ENCODE measurements around the gene NEMP2.

DNA sequence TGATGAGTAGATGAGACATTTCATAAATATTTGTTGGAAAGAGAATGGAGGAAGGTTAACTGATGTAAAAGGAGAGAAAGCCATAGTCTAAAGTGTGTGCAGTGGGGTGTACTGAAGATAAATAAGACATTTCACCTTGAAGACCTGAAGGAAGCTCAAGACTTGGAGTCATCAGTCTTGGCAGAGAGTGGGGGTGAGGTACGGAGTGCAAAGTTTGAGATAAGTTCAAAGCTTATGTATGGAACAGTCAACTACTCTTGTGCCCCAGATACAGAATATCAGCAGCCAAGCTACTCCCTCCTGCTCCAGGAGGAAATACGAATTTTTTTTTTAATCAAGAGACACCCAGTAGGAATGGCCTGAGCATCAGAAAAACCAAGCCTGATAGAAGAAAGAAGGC is 30.3 kb upstream of the NEMP2 start:
- TF ChIP-seq, protein P1, sequence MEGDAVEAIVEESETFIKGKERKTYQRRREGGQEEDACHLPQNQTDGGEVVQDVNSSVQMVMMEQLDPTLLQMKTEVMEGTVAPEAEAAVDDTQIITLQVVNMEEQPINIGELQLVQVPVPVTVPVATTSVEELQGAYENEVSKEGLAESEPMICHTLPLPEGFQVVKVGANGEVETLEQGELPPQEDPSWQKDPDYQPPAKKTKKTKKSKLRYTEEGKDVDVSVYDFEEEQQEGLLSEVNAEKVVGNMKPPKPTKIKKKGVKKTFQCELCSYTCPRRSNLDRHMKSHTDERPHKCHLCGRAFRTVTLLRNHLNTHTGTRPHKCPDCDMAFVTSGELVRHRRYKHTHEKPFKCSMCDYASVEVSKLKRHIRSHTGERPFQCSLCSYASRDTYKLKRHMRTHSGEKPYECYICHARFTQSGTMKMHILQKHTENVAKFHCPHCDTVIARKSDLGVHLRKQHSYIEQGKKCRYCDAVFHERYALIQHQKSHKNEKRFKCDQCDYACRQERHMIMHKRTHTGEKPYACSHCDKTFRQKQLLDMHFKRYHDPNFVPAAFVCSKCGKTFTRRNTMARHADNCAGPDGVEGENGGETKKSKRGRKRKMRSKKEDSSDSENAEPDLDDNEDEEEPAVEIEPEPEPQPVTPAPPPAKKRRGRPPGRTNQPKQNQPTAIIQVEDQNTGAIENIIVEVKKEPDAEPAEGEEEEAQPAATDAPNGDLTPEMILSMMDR (IDR thresholded peaks at IDR 0.05; ENCODE audit: control extremely low read depth in 1 of 3, insufficient read depth in 1 of 3, low read depth in 1 of 3, low read length in 3 of 3), result no peak
- TF ChIP-seq JUND (IDR thresholded peaks at IDR 0.05; ENCODE audit: low read length) (no peak), EP300 (IDR thresholded peaks at IDR 0.05; ENCODE audit: borderline replicate concordance in 1 of 2, low read depth in 2 of 2, low read length in 2 of 2) (no peak), NRF1 (IDR thresholded peaks at IDR 0.05; ENCODE audit: low read depth, low read length) (no peak), POLR2A (IDR thresholded peaks at IDR 0.05; ENCODE audit: control extremely low read depth in 1 of 2, low read depth in 2 of 2, low read length in 2 of 2) (no peak), POLR2AphosphoS5 (IDR thresholded peaks at IDR 0.05; ENCODE audit: low read depth, low read length) (no peak), EGR1 (IDR thresholded peaks at IDR 0.05; ENCODE audit: borderline replicate concordance, low read depth, low read length) (no peak), RAD21 (IDR thresholded peaks at IDR 0.05 in 1 of 2, conservative IDR thresholded peaks at IDR 0.05 in 1 of 2; ENCODE audit: low read depth in 2 of 2, low read length in 2 of 2) (no peak), ZNF274 (IDR thresholded peaks at IDR 0.05; ENCODE audit: borderline replicate concordance, extremely low read depth, low read length) (no peak)
- TF ChIP-seq, protein P2, sequence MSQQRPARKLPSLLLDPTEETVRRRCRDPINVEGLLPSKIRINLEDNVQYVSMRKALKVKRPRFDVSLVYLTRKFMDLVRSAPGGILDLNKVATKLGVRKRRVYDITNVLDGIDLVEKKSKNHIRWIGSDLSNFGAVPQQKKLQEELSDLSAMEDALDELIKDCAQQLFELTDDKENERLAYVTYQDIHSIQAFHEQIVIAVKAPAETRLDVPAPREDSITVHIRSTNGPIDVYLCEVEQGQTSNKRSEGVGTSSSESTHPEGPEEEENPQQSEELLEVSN (IDR thresholded peaks at IDR 0.05), result no peak
- TF ChIP-seq, protein P3, sequence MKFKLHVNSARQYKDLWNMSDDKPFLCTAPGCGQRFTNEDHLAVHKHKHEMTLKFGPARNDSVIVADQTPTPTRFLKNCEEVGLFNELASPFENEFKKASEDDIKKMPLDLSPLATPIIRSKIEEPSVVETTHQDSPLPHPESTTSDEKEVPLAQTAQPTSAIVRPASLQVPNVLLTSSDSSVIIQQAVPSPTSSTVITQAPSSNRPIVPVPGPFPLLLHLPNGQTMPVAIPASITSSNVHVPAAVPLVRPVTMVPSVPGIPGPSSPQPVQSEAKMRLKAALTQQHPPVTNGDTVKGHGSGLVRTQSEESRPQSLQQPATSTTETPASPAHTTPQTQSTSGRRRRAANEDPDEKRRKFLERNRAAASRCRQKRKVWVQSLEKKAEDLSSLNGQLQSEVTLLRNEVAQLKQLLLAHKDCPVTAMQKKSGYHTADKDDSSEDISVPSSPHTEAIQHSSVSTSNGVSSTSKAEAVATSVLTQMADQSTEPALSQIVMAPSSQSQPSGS (IDR thresholded peaks at IDR 0.05; ENCODE audit: low read length), result no peak

Measured in H1 (cell line).